ENCODE results near the gene DTX4.
A peak's percentile ranks its signal among the peaks of the same experiment; 100 is the strongest.
"Not testable (repeated sequence)": the region's sequence is repeated elsewhere in the genome, so short reads cannot be mapped to it uniquely, and the experiment has no call there.

Gene DTX4

GRCh38 chr11:59171508-59172322, at the start of gene DTX4:
DTX4 (plus strand) TSS chr11:59172132; CDS start chr11:59172596, 464 bp downstream.
- peak; percentile 97 for DNase-seq (ENCODE audit: low read depth, low spot score)

- DNase-seq (ENCODE audit: low read depth, low spot score), result peak; percentile 89
These were observed 36.1 kb upstream of the DTX4 start for GRCh38 chr11:59135648-59136461.

- DNase-seq (ENCODE audit: low read depth, low spot score), result not testable (repeated sequence)
These were observed 35.4 kb upstream of the DTX4 start for GRCh38 chr11:59136551-59136950.

GRCh38 chr11:59137190-59137589, 34.7 kb upstream of the DTX4 start:
- DNase-seq (ENCODE audit: low read depth, low spot score), result no peak

GRCh38 chr11:59138643-59139042, 33.3 kb upstream of the DTX4 start:
- no peak for DNase-seq (ENCODE audit: low read depth, low spot score)

GRCh38 chr11:59141191-59141590, 30.7 kb upstream of the DTX4 start:
- DNase-seq (ENCODE audit: low read depth, low spot score), result no peak

- no peak for DNase-seq (ENCODE audit: low read depth, low spot score)
These were observed 30.1 kb upstream of the DTX4 start for GRCh38 chr11:59141673-59142460.

GRCh38 chr11:59142530-59143507, 29.1 kb upstream of the DTX4 start, which contains the start of gene FAM111A:
FAM111A (plus strand) TSS chr11:59142856; CDS start chr11:59148873, 6,017 bp downstream.
- DNase-seq (ENCODE audit: low read depth, low spot score), result peak; percentile 73

- no peak for DNase-seq (ENCODE audit: low read depth, low spot score)
These were observed 27.8 kb upstream of the DTX4 start for GRCh38 chr11:59144096-59144495.

GRCh38 chr11:59144579-59145345, 27.2 kb upstream of the DTX4 start:
- DNase-seq (ENCODE audit: low read depth, low spot score), result peak; percentile 79

- no peak for DNase-seq (ENCODE audit: low read depth, low spot score)
These were observed 26.4 kb upstream of the DTX4 start for GRCh38 chr11:59145534-59145933.

- no peak for DNase-seq (ENCODE audit: low read depth, low spot score)
These were observed 20.2 kb upstream of the DTX4 start for GRCh38 chr11:59151761-59152160.

GRCh38 chr11:59152312-59152951, 19.5 kb upstream of the DTX4 start:
- no peak for DNase-seq (ENCODE audit: low read depth, low spot score)

- no peak for DNase-seq (ENCODE audit: low read depth, low spot score)
These were observed 17.3 kb upstream of the DTX4 start for GRCh38 chr11:59154610-59155009.

- no peak for DNase-seq (ENCODE audit: low read depth, low spot score)
These were observed 14.5 kb upstream of the DTX4 start for GRCh38 chr11:59157433-59157832.

- DNase-seq (ENCODE audit: low read depth, low spot score), result peak; percentile 69
These were observed 13.5 kb upstream of the DTX4 start for GRCh38 chr11:59158206-59159068.

- no peak for DNase-seq (ENCODE audit: low read depth, low spot score)
These were observed 7.9 kb upstream of the DTX4 start for GRCh38 chr11:59164028-59164427.

- DNase-seq (ENCODE audit: low read depth, low spot score), result peak; percentile 46
These were observed 580 bp downstream of the DTX4 start for GRCh38 chr11:59172345-59173079.
